Astrocyte (in vitro differentiated cells and primary cell): ENCODE data around the gene IFIH1. TPM values are rescaled to one million over a fixed set of nuclear protein-coding genes. Genes with fewer than 3 reads are reported as not detected.

Experiments used
- DNase-seq: peaks from one replicate; pipeline ENCODE4 v3.0.0-alpha.2; 2010; ENCODE audit warnings: low read depth
- FAIRE-seq: peaks from 2 replicates; lab custom pipeline; 2011; peaks lifted over from hg19 to GRCh38; lab: Jason Lieb, UNC
- H2AFZ ChIP-seq: 2 replicates; pipeline ENCODE4 v1.6.0; 2012; ENCODE audit warnings: low read depth, low read length, inconsistent platforms
- H3K27ac ChIP-seq: 2 replicates; pipeline ENCODE4 v1.5.1; 2011; ENCODE audit warnings: low read depth, low read length, inconsistent platforms
- H3K27me3 ChIP-seq: 2 replicates; pipeline ENCODE4 v1.6.0; 2011; ENCODE audit warnings: low read length, inconsistent platforms; ENCODE audit not compliant: insufficient read depth
- H3K36me3 ChIP-seq: 2 replicates; pipeline ENCODE4 v1.5.1; 2011; ENCODE audit warnings: low read length, inconsistent platforms; ENCODE audit not compliant: insufficient read depth
- H3K4me1 ChIP-seq: 2 replicates; pipeline ENCODE4 v1.5.1; 2011; ENCODE audit warnings: low read length, inconsistent platforms; ENCODE audit not compliant: insufficient read depth
- H3K4me2 ChIP-seq: 2 replicates; pipeline ENCODE4 v1.6.0; 2012; ENCODE audit warnings: low read length, inconsistent platforms
- H3K4me3 ChIP-seq: 2 replicates; pipeline ENCODE4 v1.5.1; 2011; ENCODE audit warnings: low read depth, mild to moderate bottlenecking, low read length, inconsistent platforms; ENCODE audit not compliant: insufficient read depth
- H3K79me2 ChIP-seq: 2 replicates; pipeline ENCODE4 v1.6.0; 2012; ENCODE audit warnings: mild to moderate bottlenecking, low read length, inconsistent platforms; ENCODE audit not compliant: insufficient read depth
- H3K9ac ChIP-seq: 2 replicates; pipeline ENCODE4 v1.6.0; 2012; ENCODE audit warnings: mild to moderate bottlenecking, low read length, inconsistent platforms
- H3K9me3 ChIP-seq: 2 replicates; pipeline ENCODE4 v1.5.1; 2012; ENCODE audit warnings: low read depth, mild to moderate bottlenecking, low read length, inconsistent platforms; ENCODE audit not compliant: insufficient read depth
- H4K20me1 ChIP-seq: 2 replicates; pipeline ENCODE4 v1.6.0; 2012; ENCODE audit warnings: low read length, inconsistent platforms; ENCODE audit not compliant: insufficient read depth
- H3K27ac Mint-ChIP-seq: one replicate; pipeline ENCODE4 v1.8.0; 2021; ENCODE audit warnings: mild to moderate bottlenecking, mixed read lengths; ENCODE audit not compliant: unreplicated experiment
- H3K27me3 Mint-ChIP-seq: one replicate; pipeline ENCODE4 v1.8.0; 2021; ENCODE audit warnings: low read depth, mixed read lengths; ENCODE audit not compliant: unreplicated experiment
- H3K36me3 Mint-ChIP-seq: one replicate; pipeline ENCODE4 v1.8.0; 2021; ENCODE audit warnings: low read depth, mixed read lengths; ENCODE audit not compliant: unreplicated experiment
- H3K4me1 Mint-ChIP-seq: one replicate; pipeline ENCODE4 v1.8.0; 2021; ENCODE audit warnings: low read depth, mixed read lengths; ENCODE audit not compliant: unreplicated experiment
- H3K4me3 Mint-ChIP-seq: one replicate; pipeline ENCODE4 v1.8.0; 2021; ENCODE audit warnings: mild to moderate bottlenecking, moderate library complexity, mixed read lengths; ENCODE audit not compliant: unreplicated experiment
- H3K9me3 Mint-ChIP-seq: one replicate; pipeline ENCODE4 v1.8.0; 2021; ENCODE audit warnings: mild to moderate bottlenecking, mixed read lengths; ENCODE audit not compliant: unreplicated experiment
- EZH2 ChIP-seq: IDR thresholded peaks from 2 replicates; pipeline ENCODE4 v1.6.1; 2012; ENCODE audit warnings: mild to moderate bottlenecking, low read length, inconsistent platforms; ENCODE audit not compliant: insufficient read depth
- total RNA-seq: library from RNA; stranded (reverse); gene quantifications from 2 replicates; pipeline ENCODE4 v1.2.1, GENCODE V29; 2021
- TF ChIP-seq, protein P1 (sequence below): IDR thresholded peaks from 2 replicates; pipeline ENCODE4 v1.5.1; 2011; ENCODE audit warnings: low read depth, mild to moderate bottlenecking, inconsistent platforms, low read length, moderate library complexity; ENCODE audit not compliant: insufficient read depth

The IFIH1 gene
- total RNA-seq, 1 donor from 2014 or later, result 62.3 TPM

DNA sequence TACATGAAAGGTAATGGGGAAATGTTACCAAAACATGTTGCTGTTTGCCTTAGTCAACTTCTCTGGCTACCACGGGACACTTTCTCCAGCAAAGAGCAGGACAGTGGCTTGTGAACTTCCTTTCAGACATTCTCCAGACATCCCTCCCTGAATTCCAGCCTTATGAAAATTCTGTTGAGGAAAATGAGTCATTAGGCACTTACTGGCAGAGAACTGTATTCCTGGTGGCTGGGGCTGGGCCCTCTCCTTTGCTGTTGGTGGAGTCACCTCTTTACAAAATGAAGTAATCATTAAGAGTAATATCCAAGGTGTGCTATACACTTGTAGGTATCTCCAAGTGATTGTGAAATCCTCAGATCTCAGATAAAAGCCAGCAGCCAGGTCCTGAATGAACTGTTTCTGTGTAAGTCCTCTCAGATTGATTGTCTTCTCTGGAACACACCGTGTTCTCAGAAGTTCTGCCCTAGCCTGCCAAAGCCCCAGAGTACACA lies 73.9 kb downstream of the IFIH1 start:
- Histone ChIP-seq H3K4me3 (peak overlapping the region; percentile 5), H3K9me3 (no peaks in the 10 kb centered on the region), H3K4me1 (peaks cover 34% of the 10 kb centered on the region), H3K27me3 (no peaks in the 10 kb centered on the region), H2AFZ (peak overlapping the region; percentile 27), H3K9ac (peak overlapping the region; percentile 95), H3K36me3 (peaks cover 10% of the 10 kb centered on the region), H3K79me2 (peaks cover 36% of the 10 kb centered on the region), H3K27ac (peak overlapping the region; percentile 94), H3K4me2 (peak overlapping the region; percentile 83), H4K20me1 (no peaks in the 10 kb centered on the region)
- TF ChIP-seq EZH2, result no peak
- TF ChIP-seq, protein P1, sequence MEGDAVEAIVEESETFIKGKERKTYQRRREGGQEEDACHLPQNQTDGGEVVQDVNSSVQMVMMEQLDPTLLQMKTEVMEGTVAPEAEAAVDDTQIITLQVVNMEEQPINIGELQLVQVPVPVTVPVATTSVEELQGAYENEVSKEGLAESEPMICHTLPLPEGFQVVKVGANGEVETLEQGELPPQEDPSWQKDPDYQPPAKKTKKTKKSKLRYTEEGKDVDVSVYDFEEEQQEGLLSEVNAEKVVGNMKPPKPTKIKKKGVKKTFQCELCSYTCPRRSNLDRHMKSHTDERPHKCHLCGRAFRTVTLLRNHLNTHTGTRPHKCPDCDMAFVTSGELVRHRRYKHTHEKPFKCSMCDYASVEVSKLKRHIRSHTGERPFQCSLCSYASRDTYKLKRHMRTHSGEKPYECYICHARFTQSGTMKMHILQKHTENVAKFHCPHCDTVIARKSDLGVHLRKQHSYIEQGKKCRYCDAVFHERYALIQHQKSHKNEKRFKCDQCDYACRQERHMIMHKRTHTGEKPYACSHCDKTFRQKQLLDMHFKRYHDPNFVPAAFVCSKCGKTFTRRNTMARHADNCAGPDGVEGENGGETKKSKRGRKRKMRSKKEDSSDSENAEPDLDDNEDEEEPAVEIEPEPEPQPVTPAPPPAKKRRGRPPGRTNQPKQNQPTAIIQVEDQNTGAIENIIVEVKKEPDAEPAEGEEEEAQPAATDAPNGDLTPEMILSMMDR, result no peak
- no peaks in the 10 kb centered on the region for H3K27me3 Mint-ChIP-seq
- H3K27ac Mint-ChIP-seq, result peak overlapping the region; percentile 99
- FAIRE-seq (peak; percentile 97), DNase-seq (peak; percentile 98)
- H3K4me3 Mint-ChIP-seq, result peak overlapping the region; percentile 64
- H3K9me3 Mint-ChIP-seq, result peaks cover 1% of the 10 kb centered on the region
- no peaks in the 10 kb centered on the region for H3K36me3 Mint-ChIP-seq
- H3K4me1 Mint-ChIP-seq, result peaks cover 54% of the 10 kb centered on the region

DNA sequence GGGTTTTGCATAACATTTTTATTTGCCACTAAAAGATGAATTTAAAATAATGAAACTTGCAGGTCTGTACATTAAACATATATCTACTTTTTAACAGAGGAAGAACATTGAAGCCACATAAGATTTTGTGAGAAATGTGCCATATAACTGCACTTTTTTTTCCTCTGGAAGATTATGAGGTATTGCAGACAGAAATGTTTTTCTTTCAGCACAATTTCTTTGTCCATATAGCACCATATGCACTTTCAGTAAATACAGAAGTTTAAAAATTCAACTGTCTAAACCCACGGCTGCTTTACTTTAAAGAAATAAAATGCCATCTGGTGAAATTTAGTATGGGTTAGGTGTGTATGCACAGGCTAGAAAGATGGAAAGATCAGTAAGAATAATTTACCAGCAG lies 74.8 kb downstream of the IFIH1 start:
- TF ChIP-seq, protein P1, result no peak
- no peak for TF ChIP-seq EZH2
- Histone ChIP-seq H3K36me3 (peaks cover 15% of the 10 kb centered on the region), H3K27me3 (no peaks in the 10 kb centered on the region), H3K4me2 (peak overlapping the region; percentile 83), H3K27ac (peak overlapping the region; percentile 94), H4K20me1 (no peaks in the 10 kb centered on the region), H2AFZ (no peak overlapping the region), H3K4me3 (peak overlapping the region; percentile 96), H3K9ac (peak overlapping the region; percentile 95), H3K9me3 (no peaks in the 10 kb centered on the region), H3K4me1 (peaks cover 34% of the 10 kb centered on the region), H3K79me2 (peaks cover 45% of the 10 kb centered on the region)
- H3K27me3 Mint-ChIP-seq, result no peaks in the 10 kb centered on the region
- no peak overlapping the region for H3K4me3 Mint-ChIP-seq
- H3K4me1 Mint-ChIP-seq, result peaks cover 54% of the 10 kb centered on the region
- H3K9me3 Mint-ChIP-seq, result no peaks in the 10 kb centered on the region
- FAIRE-seq (no peak), DNase-seq (no peak)
- H3K27ac Mint-ChIP-seq, result peak overlapping the region; percentile 94
- H3K36me3 Mint-ChIP-seq, result no peaks in the 10 kb centered on the region

DNA sequence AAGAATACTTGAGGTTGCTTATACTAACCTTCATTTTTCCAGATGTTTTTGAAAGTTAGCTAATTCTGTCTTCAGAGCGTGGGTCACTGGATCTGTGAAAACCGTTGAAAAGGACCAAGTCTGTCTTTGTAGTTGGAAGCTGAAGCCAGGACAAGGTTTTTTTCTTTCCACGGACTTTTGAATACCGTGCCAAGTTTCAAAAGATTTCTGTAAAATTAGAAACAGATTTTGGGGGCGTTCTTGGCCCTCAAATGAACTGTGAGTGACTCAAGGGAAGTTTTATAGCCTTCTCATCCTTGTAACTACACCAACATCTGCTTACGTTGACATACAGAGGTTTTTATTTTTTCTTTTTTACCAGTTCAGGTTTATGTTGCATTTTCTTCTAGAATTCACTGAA lies 75.2 kb downstream of the IFIH1 start, which contains the start of gene FAP:
TSS of gene FAP (minus strand) at position 152 of the 400 bp plus-strand sequence. CDS start at position 34, 118 bp downstream.
- no peaks in the 10 kb centered on the region for H3K36me3 Mint-ChIP-seq
- H3K9me3 Mint-ChIP-seq, result no peaks in the 10 kb centered on the region
- FAIRE-seq, result peak; percentile 95
- Histone ChIP-seq H2AFZ (no peak within 1 kb of the TSS), H3K4me2 (peak within 1 kb of the TSS; percentile 83), H3K9ac (peak within 1 kb of the TSS; percentile 95), H3K27ac (peak within 1 kb of the TSS; percentile 94), H3K27me3 (no peaks in the 10 kb centered on the region), H3K79me2 (peaks cover 49% of the 10 kb centered on the region), H3K4me3 (peak within 1 kb of the TSS; percentile 96), H4K20me1 (no peaks in the 10 kb centered on the region), H3K36me3 (peaks cover 15% of the 10 kb centered on the region), H3K4me1 (peaks cover 34% of the 10 kb centered on the region), H3K9me3 (no peaks in the 10 kb centered on the region)
- H3K4me1 Mint-ChIP-seq, result peaks cover 54% of the 10 kb centered on the region
- TF ChIP-seq, protein P1, result no peak
- TF ChIP-seq EZH2, result no peak
- peak within 1 kb of the TSS; percentile 99 for H3K27ac Mint-ChIP-seq
- peak; percentile 92 for DNase-seq
- H3K27me3 Mint-ChIP-seq, result no peaks in the 10 kb centered on the region
- peak within 1 kb of the TSS; percentile 21 for H3K4me3 Mint-ChIP-seq
